Calu3 (cell line): ENCODE results near the gene PRKCZ. TPM values are rescaled to one million over a fixed set of nuclear protein-coding genes. Genes with fewer than 3 reads are reported as not detected.
"Not testable (repeated sequence)": the region's sequence is repeated elsewhere in the genome, so short reads cannot be mapped to it uniquely, and the experiment has no call there.

Source experiments
- BruUV-seq: library from RNA; stranded (reverse); fragments of 400-500 nt; replicated peaks from 2 replicates; lab custom pipeline; 2021; lab: Mats Ljungman, UMichigan
- CTCF ChIA-PET: fragments of 300-600 bp; sonication (Branson Sonifier 250); formaldehyde crosslinking; loops from one replicate; lab custom pipeline; 2022; ENCODE audit warnings: antibody characterized with exemption; lab: Charles Lee
- DNase-seq: peaks from one replicate; pipeline ENCODE4 v3.0.0; 2022
- H3K27ac Mint-ChIP-seq: one replicate; pipeline ENCODE4 v1.8.0; 2022; ENCODE audit warnings: mixed read lengths; ENCODE audit not compliant: unreplicated experiment
- H3K27me3 Mint-ChIP-seq: one replicate; pipeline ENCODE4 v1.8.0; 2022; ENCODE audit warnings: mixed read lengths; ENCODE audit not compliant: unreplicated experiment
- H3K36me3 Mint-ChIP-seq: one replicate; pipeline ENCODE4 v1.8.0; 2022; ENCODE audit warnings: mild to moderate bottlenecking, moderate library complexity, mixed read lengths; ENCODE audit not compliant: insufficient read depth, unreplicated experiment
- H3K4me1 Mint-ChIP-seq: one replicate; pipeline ENCODE4 v1.8.0; 2022; ENCODE audit warnings: mild to moderate bottlenecking, low read depth, mixed read lengths; ENCODE audit not compliant: unreplicated experiment
- H3K4me3 Mint-ChIP-seq: one replicate; pipeline ENCODE4 v1.8.0; 2022; ENCODE audit warnings: mild to moderate bottlenecking, low read depth, moderate library complexity, mixed read lengths; ENCODE audit not compliant: unreplicated experiment
- H3K9me3 Mint-ChIP-seq: one replicate; pipeline ENCODE4 v1.8.0; 2022; ENCODE audit warnings: low read depth, mixed read lengths; ENCODE audit not compliant: unreplicated experiment
- intact Hi-C: fragments of 100-400 bp; cut with micrococcal nuclease; formaldehyde crosslinking; loops from one replicate; pipeline ENCODE4 v1.10.0; 2022; ENCODE audit not compliant: unreplicated experiment
- total RNA-seq: library from RNA; stranded (reverse); gene quantifications from 2 replicates; pipeline ENCODE4 v1.2.3, GENCODE V29; 2022
- TF ChIP-seq, protein P1 (sequence below): fragments of 200-600 bp; IDR thresholded peaks from one replicate; pipeline ENCODE4 v1.8.0; 2022; ENCODE audit warnings: antibody characterized with exemption; ENCODE audit not compliant: unreplicated experiment

PRKCZ gene
- total RNA-seq, 1 experiment from 2014 or later, result 26.0 TPM

- no peak for DNase-seq
- H3K9me3 Mint-ChIP-seq, result no peaks in the 10 kb centered on the region
- peaks cover 4% of the 10 kb centered on the region for H3K36me3 Mint-ChIP-seq
- H3K27me3 Mint-ChIP-seq, result no peaks in the 10 kb centered on the region
- no peaks in the 10 kb centered on the region for H3K4me1 Mint-ChIP-seq
- H3K4me3 Mint-ChIP-seq, result no peak overlapping the region
- BruUV-seq, result no TSS peak
- CTCF ChIA-PET, result no interaction called here
- no peak overlapping the region for H3K27ac Mint-ChIP-seq
- TF ChIP-seq, protein P1, sequence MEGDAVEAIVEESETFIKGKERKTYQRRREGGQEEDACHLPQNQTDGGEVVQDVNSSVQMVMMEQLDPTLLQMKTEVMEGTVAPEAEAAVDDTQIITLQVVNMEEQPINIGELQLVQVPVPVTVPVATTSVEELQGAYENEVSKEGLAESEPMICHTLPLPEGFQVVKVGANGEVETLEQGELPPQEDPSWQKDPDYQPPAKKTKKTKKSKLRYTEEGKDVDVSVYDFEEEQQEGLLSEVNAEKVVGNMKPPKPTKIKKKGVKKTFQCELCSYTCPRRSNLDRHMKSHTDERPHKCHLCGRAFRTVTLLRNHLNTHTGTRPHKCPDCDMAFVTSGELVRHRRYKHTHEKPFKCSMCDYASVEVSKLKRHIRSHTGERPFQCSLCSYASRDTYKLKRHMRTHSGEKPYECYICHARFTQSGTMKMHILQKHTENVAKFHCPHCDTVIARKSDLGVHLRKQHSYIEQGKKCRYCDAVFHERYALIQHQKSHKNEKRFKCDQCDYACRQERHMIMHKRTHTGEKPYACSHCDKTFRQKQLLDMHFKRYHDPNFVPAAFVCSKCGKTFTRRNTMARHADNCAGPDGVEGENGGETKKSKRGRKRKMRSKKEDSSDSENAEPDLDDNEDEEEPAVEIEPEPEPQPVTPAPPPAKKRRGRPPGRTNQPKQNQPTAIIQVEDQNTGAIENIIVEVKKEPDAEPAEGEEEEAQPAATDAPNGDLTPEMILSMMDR, result no peak
- intact Hi-C loops, result no loop called here
These were observed 40.1 kb downstream of the PRKCZ start for GRCh38 chr1:2090216-2090890.

- H3K4me3 Mint-ChIP-seq, result no peak overlapping the region
These were observed 41.7 kb downstream of the PRKCZ start for GRCh38 chr1:2091611-2092604.

DNA sequence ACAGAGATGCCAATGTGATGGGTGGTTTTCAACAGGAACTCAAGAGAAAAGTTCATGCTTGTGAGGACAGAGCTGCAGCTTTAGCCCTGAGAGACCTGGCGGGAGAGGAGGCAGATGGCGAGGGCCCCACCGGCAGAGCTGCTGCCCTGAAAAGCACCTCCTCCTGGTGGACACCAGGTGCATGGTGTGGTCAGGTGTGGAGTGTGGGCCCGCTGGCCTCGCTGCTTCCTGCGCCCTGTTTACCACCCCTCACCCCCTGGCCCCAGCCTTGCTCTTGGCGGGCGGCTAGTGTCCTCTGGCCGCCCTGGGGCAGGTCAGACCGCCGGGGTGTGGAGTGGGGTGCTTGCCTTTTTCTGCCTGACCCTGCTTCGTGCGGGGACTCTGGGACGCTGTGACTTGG lies 42.8 kb downstream of the PRKCZ start:
- TF ChIP-seq, protein P1, result no peak
- no peak for DNase-seq
- intact Hi-C loops, result no loop called here
- Mint-ChIP-seq H3K4me3 (no peak overlapping the region), H3K4me1 (no peaks in the 10 kb centered on the region), H3K27me3 (no peaks in the 10 kb centered on the region), H3K9me3 (peaks cover 3% of the 10 kb centered on the region), H3K36me3 (peaks cover 17% of the 10 kb centered on the region), H3K27ac (no peak overlapping the region)
- CTCF ChIA-PET, result no interaction called here
- no TSS peak for BruUV-seq

More at GRCh38 chr1:2091611-2092604, 41.7 kb downstream of the PRKCZ start:
- H3K27me3 Mint-ChIP-seq, result no peaks in the 10 kb centered on the region
- intact Hi-C loops, result no loop called here
- BruUV-seq, result no TSS peak
- CTCF ChIA-PET, result no interaction called here
- H3K9me3 Mint-ChIP-seq, result no peaks in the 10 kb centered on the region
- TF ChIP-seq, protein P1, result no peak
- peaks cover 10% of the 10 kb centered on the region for H3K36me3 Mint-ChIP-seq
- no peaks in the 10 kb centered on the region for H3K4me1 Mint-ChIP-seq
- H3K27ac Mint-ChIP-seq, result no peak overlapping the region
- no peak for DNase-seq

GRCh38 chr1:2093636-2094035 lies 43.4 kb downstream of the PRKCZ start:
- Mint-ChIP-seq H3K27me3 (no peaks in the 10 kb centered on the region), H3K4me3 (no peak overlapping the region), H3K27ac (no peak overlapping the region), H3K9me3 (peaks cover 3% of the 10 kb centered on the region), H3K4me1 (no peaks in the 10 kb centered on the region), H3K36me3 (peaks cover 18% of the 10 kb centered on the region)
- DNase-seq, result no peak
- intact Hi-C loops, result no loop called here
- TF ChIP-seq, protein P1, result no peak
- no TSS peak for BruUV-seq
- CTCF ChIA-PET, result no interaction called here

GRCh38 chr1:2094269-2095158 lies 44.3 kb downstream of the PRKCZ start:
- BruUV-seq, CTCF ChIA-PET, H3K4me1 Mint-ChIP-seq, H3K4me3 Mint-ChIP-seq, H3K9me3 Mint-ChIP-seq, intact Hi-C loops, H3K27ac Mint-ChIP-seq, H3K27me3 Mint-ChIP-seq, DNase-seq: not testable (repeated sequence)
- H3K36me3 Mint-ChIP-seq, result peaks cover 18% of the 10 kb centered on the region
